H9 (cell line): Measurements from ENCODE around the gene LEF1. TPM values are rescaled to one million over a fixed set of nuclear protein-coding genes. Genes with fewer than 3 reads are reported as not detected.

Experiments
- DNase-seq: peaks from one replicate; pipeline ENCODE4 v3.0.0-alpha.2; 2017
- H2AFZ ChIP-seq: one replicate; pipeline ENCODE4 v1.6.1; 2013; ENCODE audit warnings: mild to moderate bottlenecking, low read length, control low read depth, moderate library complexity
- H2AK5ac ChIP-seq: 2 replicates; pipeline ENCODE4 v1.6.1; 2013; ENCODE audit warnings: low read length, control low read depth, mixed read lengths; ENCODE audit not compliant: insufficient read length
- H2BK120ac ChIP-seq: one replicate; pipeline ENCODE4 v1.6.1; 2013; ENCODE audit warnings: low read depth, mild to moderate bottlenecking, low read length, control low read depth, inconsistent platforms; ENCODE audit not compliant: poor library complexity, severe bottlenecking
- H2BK12ac ChIP-seq: 2 replicates; pipeline ENCODE4 v1.6.1; 2013; ENCODE audit warnings: low read length, control low read depth, mixed read lengths, low read depth; ENCODE audit not compliant: insufficient read length
- H2BK15ac ChIP-seq: 2 replicates; pipeline ENCODE4 v1.6.1; 2013; ENCODE audit warnings: low read depth, low read length, control low read depth
- H2BK20ac ChIP-seq: one replicate; pipeline ENCODE4 v1.6.1; 2013; ENCODE audit warnings: low read depth, mild to moderate bottlenecking, low read length, control low read depth, inconsistent platforms; ENCODE audit not compliant: poor library complexity, severe bottlenecking
- H2BK5ac ChIP-seq: 2 replicates; pipeline ENCODE4 v1.6.1; 2013; ENCODE audit warnings: low read length, control low read depth, mixed read lengths; ENCODE audit not compliant: insufficient read length
- H3K14ac ChIP-seq: 2 replicates; pipeline ENCODE4 v1.6.1; 2013; ENCODE audit warnings: low read length, control low read depth; ENCODE audit not compliant: insufficient read depth
- H3K18ac ChIP-seq: 2 replicates; pipeline ENCODE4 v1.6.1; 2013; ENCODE audit warnings: low read depth, mild to moderate bottlenecking, mixed read lengths, low read length, control low read depth; ENCODE audit not compliant: insufficient read length
- H3K23ac ChIP-seq: 2 replicates; pipeline ENCODE4 v1.6.1; 2013; ENCODE audit warnings: low read length, control low read depth, mixed read lengths, low read depth; ENCODE audit not compliant: insufficient read length
- H3K23me2 ChIP-seq: 2 replicates; pipeline ENCODE4 v1.6.1; 2013; ENCODE audit warnings: low read depth, mild to moderate bottlenecking, mixed read lengths, low read length, control low read depth; ENCODE audit not compliant: insufficient read length, poor library complexity, severe bottlenecking
- H3K27ac ChIP-seq: 2 replicates; pipeline ENCODE4 v1.5.1; 2013; ENCODE audit warnings: low read length, control low read depth, mixed read lengths, low read depth; ENCODE audit not compliant: insufficient read length
- H3K27me3 ChIP-seq: 2 replicates; pipeline ENCODE4 v1.6.1; 2013; ENCODE audit warnings: low read length, control low read depth, inconsistent platforms; ENCODE audit not compliant: insufficient read depth
- H3K4ac ChIP-seq: 2 replicates; pipeline ENCODE4 v1.6.1; 2013; ENCODE audit warnings: low read depth, mild to moderate bottlenecking, control low read depth, inconsistent platforms, low read length, moderate library complexity
- H3K4me1 ChIP-seq: 2 replicates; pipeline ENCODE4 v1.6.1; 2013; ENCODE audit warnings: low read length, control low read depth, inconsistent platforms; ENCODE audit not compliant: insufficient read depth
- H3K4me2 ChIP-seq: 2 replicates; pipeline ENCODE4 v1.6.1; 2013; ENCODE audit warnings: low read length, control low read depth, mixed read lengths; ENCODE audit not compliant: insufficient read length, insufficient read depth
- H3K56ac ChIP-seq: 2 replicates; pipeline ENCODE4 v1.6.1; 2013; ENCODE audit warnings: low read depth, mild to moderate bottlenecking, mixed read lengths, low read length, control low read depth; ENCODE audit not compliant: insufficient read length
- H3K79me1 ChIP-seq: 2 replicates; pipeline ENCODE4 v1.6.1; 2013; ENCODE audit warnings: low read depth, mild to moderate bottlenecking, moderate library complexity, low read length, control low read depth, inconsistent platforms; ENCODE audit not compliant: insufficient read depth, poor library complexity, severe bottlenecking
- H3K79me2 ChIP-seq: 2 replicates; pipeline ENCODE4 v1.6.1; 2013; ENCODE audit warnings: low read length, control low read depth, inconsistent platforms; ENCODE audit not compliant: insufficient read depth
- H3K9ac ChIP-seq: 2 replicates; pipeline ENCODE4 v1.6.1; 2013; ENCODE audit warnings: low read length, control low read depth, mixed read lengths; ENCODE audit not compliant: insufficient read length; ENCODE audit errors: extremely low read depth
- H3K9me3 ChIP-seq: one replicate; pipeline ENCODE4 v1.6.1; 2013; ENCODE audit warnings: low read depth, low read length, inconsistent platforms; ENCODE audit not compliant: control insufficient read depth
- H3T11ph ChIP-seq: one replicate; pipeline ENCODE4 v1.6.1; 2013; ENCODE audit warnings: mild to moderate bottlenecking, low read length, control low read depth, inconsistent platforms
- H4K20me1 ChIP-seq: one replicate; pipeline ENCODE4 v1.6.1; 2013; ENCODE audit not compliant: control insufficient read depth, insufficient read length, insufficient read depth
- H4K5ac ChIP-seq: 2 replicates; pipeline ENCODE4 v1.6.1; 2013; ENCODE audit warnings: low read depth, mild to moderate bottlenecking, mixed read lengths, low read length, control low read depth; ENCODE audit not compliant: insufficient read length
- H4K8ac ChIP-seq: replicated peaks from 2 replicates; pipeline ENCODE4 v1.6.1; 2013; ENCODE audit warnings: low read length, control low read depth, mixed read lengths, low read depth; ENCODE audit not compliant: insufficient read length
- H4K91ac ChIP-seq: 2 replicates; pipeline ENCODE4 v1.6.1; 2013; ENCODE audit warnings: low read depth, mild to moderate bottlenecking, moderate library complexity, mixed read lengths, low read length, control low read depth; ENCODE audit not compliant: insufficient read length
- H3K27ac Mint-ChIP-seq, 3 experiments: 2 replicates in 2 of 3; 3 replicates in 1 of 3; pipeline ENCODE4 v1.8.0; 2020 to 2021; ENCODE audit warnings: mixed read lengths in 3 of 3, mild to moderate bottlenecking in 1 of 3, moderate library complexity in 1 of 3
- H3K27me3 Mint-ChIP-seq: 2 replicates; pipeline ENCODE4 v1.8.0; 2021; ENCODE audit warnings: low read depth, mild to moderate bottlenecking, moderate library complexity, mixed read lengths
- H3K36me3 Mint-ChIP-seq, 3 experiments: 2 replicates in 2 of 3; 3 replicates in 1 of 3; pipeline ENCODE4 v1.8.0; 2020 to 2021; ENCODE audit warnings: low read depth in 3 of 3, mixed read lengths in 3 of 3; ENCODE audit not compliant: insufficient read depth in 1 of 3
- H3K4me1 Mint-ChIP-seq, 2 experiments: 2 replicates each; pipeline ENCODE4 v1.8.0; 2020; ENCODE audit warnings: mixed read lengths in 2 of 2
- H3K4me3 Mint-ChIP-seq, 2 experiments: 2 replicates in 1 of 2; 3 replicates in 1 of 2; pipeline ENCODE4 v1.8.0; 2020 to 2021; ENCODE audit warnings: mild to moderate bottlenecking in 2 of 2, mixed read lengths in 2 of 2, moderate library complexity in 1 of 2
- H3K9me3 Mint-ChIP-seq, 2 experiments: 2 replicates in 1 of 2; 3 replicates in 1 of 2; pipeline ENCODE4 v1.8.0; 2020; ENCODE audit warnings: mild to moderate bottlenecking in 2 of 2, mixed read lengths in 2 of 2, moderate library complexity in 1 of 2
- WGBS: extraction: QIAGEN DNeasy Blood & Tissue Kit; methylation state at CpG from one replicate; pipeline ENCODE4 v1.1.7; 2013; ENCODE audit warnings: missing lambda C conversion rate, low lambda C conversion rate, mixed read lengths; ENCODE audit not compliant: insufficient read length; ENCODE audit errors: extremely low coverage; 5-methylcytosine and 5-hydroxymethylcytosine counted together
- total RNA-seq: library from RNA; stranded (reverse); gene quantifications from 2 replicates; pipeline ENCODE4 v1.2.1, GENCODE V29; 2021
- TF ChIP-seq, protein P1 (sequence below): fragments of 200-600 bp; sonication (generic); conservative IDR thresholded peaks from 3 replicates; pipeline ENCODE4 v1.8.0; 2021; ENCODE audit warnings: antibody characterized with exemption, mild to moderate bottlenecking

Gene LEF1
- total RNA-seq, 1 experiment from 2014 or later = 2.5 TPM

DNA sequence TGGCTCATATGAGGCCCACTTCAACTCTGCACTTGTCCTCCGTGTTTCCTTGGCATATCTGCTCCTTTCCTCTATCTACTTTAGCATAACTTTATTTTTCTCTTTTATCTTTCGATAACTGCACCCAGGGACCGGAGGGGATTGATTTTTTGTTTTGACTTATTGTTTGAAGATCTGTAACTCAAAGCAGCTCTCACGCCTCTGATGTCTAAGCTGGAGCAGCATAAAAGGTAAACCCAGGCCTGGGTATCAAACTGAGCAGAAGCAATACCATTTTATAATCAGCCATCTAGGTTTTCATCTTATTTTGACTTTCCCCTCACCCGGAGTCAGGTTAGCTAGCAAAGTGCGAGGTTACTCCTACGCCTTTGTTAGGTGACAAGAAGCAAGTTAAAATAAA lies 28.4 kb downstream of the LEF1 start:
- Histone ChIP-seq H2AK5ac (no peak overlapping the region), H3K23ac (no peak overlapping the region), H3K4me1 (peaks cover 4% of the 10 kb centered on the region; the same call in 1 of the 2 replicates), H3K79me1 (no peaks in the 10 kb centered on the region), H2BK5ac (no peak overlapping the region), H4K8ac (no peak overlapping the region), H3K23me2 (no peaks in the 10 kb centered on the region), H3T11ph (no peak overlapping the region), H3K4me2 (no peak overlapping the region), H2AFZ (no peak overlapping the region), H3K14ac (no peak overlapping the region), H3K79me2 (no peaks in the 10 kb centered on the region), H4K5ac (no peak overlapping the region), H3K27ac (no peak overlapping the region), H4K91ac (no peak overlapping the region), H3K56ac (no peak overlapping the region), H3K9me3 (no peaks in the 10 kb centered on the region), H3K9ac (no peak overlapping the region), H2BK12ac (no peak overlapping the region), H2BK15ac (no peak overlapping the region), H2BK20ac (no peak overlapping the region), H3K18ac (no peak overlapping the region), H3K4ac (no peak overlapping the region), H4K20me1 (no peaks in the 10 kb centered on the region), H2BK120ac (no peak overlapping the region), H3K27me3 (peaks cover 2% of the 10 kb centered on the region; the same call in 1 of the 2 replicates)
- Mint-ChIP-seq H3K9me3 (no peaks in the 10 kb centered on the region), H3K27me3 (peaks cover 18% of the 10 kb centered on the region), H3K36me3 (no peaks in the 10 kb centered on the region), H3K4me1 (peaks cover 27 to 57% of the 10 kb centered on the region in 2 experiments), H3K4me3 (no peak overlapping the region), H3K27ac (no peak overlapping the region)
- TF ChIP-seq, protein P1, sequence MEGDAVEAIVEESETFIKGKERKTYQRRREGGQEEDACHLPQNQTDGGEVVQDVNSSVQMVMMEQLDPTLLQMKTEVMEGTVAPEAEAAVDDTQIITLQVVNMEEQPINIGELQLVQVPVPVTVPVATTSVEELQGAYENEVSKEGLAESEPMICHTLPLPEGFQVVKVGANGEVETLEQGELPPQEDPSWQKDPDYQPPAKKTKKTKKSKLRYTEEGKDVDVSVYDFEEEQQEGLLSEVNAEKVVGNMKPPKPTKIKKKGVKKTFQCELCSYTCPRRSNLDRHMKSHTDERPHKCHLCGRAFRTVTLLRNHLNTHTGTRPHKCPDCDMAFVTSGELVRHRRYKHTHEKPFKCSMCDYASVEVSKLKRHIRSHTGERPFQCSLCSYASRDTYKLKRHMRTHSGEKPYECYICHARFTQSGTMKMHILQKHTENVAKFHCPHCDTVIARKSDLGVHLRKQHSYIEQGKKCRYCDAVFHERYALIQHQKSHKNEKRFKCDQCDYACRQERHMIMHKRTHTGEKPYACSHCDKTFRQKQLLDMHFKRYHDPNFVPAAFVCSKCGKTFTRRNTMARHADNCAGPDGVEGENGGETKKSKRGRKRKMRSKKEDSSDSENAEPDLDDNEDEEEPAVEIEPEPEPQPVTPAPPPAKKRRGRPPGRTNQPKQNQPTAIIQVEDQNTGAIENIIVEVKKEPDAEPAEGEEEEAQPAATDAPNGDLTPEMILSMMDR = no peak
- DNase-seq = no peak
- no CpG with 5 or more reads among the region's 7 CpGs for WGBS
